NCI-H2196 treated with DMSO at 0.1 percent for 48 hours (cell line): ENCODE results near the gene MSRB3.
"Not testable (repeated sequence)": the region's sequence is repeated elsewhere in the genome, so short reads cannot be mapped to it uniquely, and the experiment has no call there.

Source experiments
- DNase-seq: peaks from one replicate; lab custom pipeline; 2025; ENCODE audit not compliant: unreplicated experiment; lab: John Stamatoyannopoulos, UW

The MSRB3 gene

GRCh38 chr12:65278576-65279368 is at the start of gene MSRB3:
Gene MSRB3, plus strand, starts transcription at chr12:65278683. Its CDS starts 29,897 bp downstream, at chr12:65308580.
- DNase-seq, result no peak

GRCh38 chr12:65229441-65229840 is 49.0 kb upstream of the MSRB3 start:
- DNase-seq, result no peak

- DNase-seq, result no peak
These were observed 45.9 kb upstream of the MSRB3 start for GRCh38 chr12:65232476-65233077.

DNA sequence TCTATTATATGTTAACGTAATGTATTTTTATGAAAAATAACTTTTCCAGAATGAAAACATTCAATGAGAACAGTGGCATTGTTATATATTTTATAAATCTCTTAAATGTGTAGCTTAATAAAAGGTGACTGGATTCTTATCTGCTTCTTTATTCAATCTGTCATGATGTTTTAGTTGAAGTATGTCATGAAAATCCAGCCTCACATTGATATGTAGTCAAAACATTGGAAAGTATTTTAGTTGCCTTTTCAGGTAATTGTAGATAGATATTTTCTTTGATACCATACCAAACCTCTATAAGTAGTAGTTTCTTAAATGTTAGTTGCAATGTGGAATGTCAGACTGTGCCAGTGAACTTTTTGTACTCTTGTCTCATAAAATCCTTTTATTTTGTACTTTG is 41.3 kb upstream of the MSRB3 start:
- no peak for DNase-seq

GRCh38 chr12:65238609-65239008 is 39.9 kb upstream of the MSRB3 start:
- no peak for DNase-seq

GRCh38 chr12:65248656-65249633 is 29.5 kb upstream of the MSRB3 start:
- no peak for DNase-seq

- DNase-seq, result no peak
These were observed 26.0 kb upstream of the MSRB3 start for GRCh38 chr12:65252515-65252914.

GRCh38 chr12:65257986-65258385 is 20.5 kb upstream of the MSRB3 start:
- no peak for DNase-seq

DNA sequence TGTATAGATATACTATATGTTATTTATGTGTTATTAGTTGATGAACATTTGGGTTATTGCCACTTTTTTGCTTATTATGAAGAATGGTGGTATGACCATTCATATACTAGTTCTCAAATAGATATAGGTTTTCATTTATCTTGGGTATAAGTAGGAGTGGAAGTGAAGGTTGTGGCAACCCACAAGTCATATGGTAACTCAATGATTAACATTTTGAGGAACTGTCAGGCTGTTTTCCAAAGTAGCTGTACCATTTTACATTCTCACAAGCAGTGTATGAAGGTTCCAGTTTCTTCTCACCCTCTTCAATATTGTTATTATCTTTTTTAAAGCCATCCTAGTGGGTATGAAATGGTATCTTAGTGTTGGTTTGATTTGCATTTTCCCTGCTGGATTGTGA is 19.0 kb upstream of the MSRB3 start:
- DNase-seq, result no peak

DNA sequence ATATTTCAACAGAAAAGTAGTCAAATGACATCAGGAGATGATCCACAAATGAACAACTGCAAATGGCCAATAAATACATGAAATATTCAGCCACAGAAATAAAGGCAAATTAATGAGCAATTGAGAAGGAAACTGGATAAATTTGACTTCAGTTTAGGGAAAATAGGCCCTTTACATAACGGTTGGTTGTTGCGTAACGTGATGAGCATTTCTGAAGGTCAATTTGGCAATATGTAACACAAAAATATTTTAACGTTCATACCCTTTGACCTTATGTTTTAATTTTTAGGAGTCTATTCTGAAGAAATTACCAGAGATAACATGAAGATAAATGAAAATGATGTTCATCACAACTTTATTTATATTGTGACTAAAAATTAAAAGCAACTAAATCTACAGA is 14.7 kb upstream of the MSRB3 start:
- no peak for DNase-seq

DNA sequence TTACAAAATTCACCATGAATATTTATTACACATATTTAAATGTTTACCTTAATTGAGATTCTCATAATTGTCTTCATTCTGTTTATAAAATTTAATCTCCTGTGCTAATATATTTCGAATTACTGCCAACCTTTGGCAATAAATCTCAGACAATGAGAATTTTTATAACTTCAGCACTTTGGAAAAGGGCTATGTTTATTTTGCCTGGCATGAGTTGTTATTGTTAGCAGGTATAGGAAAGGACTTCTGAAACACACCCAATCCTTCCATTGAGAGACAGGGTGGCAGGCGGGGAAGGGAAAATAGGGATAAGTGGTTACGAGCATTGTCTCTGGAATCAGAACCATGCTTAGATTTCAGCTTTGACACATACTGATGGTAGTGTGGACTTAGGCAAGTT is 12.1 kb upstream of the MSRB3 start:
- DNase-seq, result no peak

GRCh38 chr12:65269603-65270002 is 8.9 kb upstream of the MSRB3 start:
- no peak for DNase-seq

- no peak for DNase-seq
These were observed 3.7 kb upstream of the MSRB3 start for GRCh38 chr12:65274602-65275272.

DNA sequence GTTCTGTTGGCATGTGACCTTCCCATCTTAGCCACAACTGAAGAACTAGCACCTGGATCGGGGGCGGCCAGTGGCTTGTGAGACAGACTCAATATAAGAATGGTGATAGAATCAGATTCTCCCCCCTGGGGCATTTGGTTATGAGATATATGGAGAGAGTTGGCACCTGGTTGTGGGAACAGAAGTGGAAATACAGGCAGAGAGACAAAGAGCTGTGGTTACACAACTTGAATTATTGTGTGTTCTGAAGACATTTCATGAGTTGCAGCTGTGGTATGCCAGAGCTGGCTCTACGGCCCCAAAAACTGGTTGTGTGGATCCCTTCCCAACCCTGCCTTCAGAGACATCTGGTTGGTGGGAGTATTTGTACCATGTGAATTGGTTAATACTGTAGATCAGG is 2.9 kb upstream of the MSRB3 start:
- no peak for DNase-seq

GRCh38 chr12:65276916-65277530 is 1.5 kb upstream of the MSRB3 start:
- no peak for DNase-seq

GRCh38 chr12:65277994-65278575 is 398 bp upstream of the MSRB3 start:
- no peak for DNase-seq

DNA sequence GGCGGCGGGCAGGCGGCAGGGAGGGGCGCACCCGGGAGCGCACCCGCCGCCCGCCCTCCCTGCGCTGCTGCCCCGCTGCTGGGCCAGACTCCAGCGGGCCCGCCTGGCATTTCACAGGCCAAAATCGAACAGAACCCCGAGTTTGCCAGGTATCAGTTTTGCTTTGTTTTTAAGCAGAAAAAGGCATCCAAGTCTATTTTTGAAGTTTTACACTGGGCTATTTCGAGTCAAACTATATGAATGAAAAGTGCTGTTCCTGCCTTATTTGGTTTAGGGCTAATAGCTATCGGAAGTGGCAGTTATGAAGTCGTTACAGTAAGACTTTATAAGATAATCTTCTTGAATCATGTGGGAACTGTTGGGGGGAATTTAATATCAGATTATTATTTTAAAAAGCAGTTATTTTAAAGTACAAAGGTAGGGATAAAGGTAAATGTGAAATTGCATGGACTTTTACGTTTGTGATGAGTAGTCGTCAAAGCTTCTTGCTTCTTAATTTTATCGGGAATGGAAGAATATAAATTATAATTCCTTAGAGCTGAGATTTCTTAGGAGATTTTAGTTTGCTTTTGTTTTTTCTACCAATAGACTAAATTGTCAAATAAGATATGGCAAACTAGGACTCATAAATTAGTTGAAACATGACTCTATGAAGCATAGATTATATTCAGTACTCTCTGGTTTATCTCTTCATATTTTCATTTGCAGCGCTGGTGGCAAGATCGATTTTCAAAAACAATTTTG is 1.1 kb downstream of the MSRB3 start:
- DNase-seq, result no peak

- DNase-seq, result no peak
These were observed 1.8 kb downstream of the MSRB3 start for GRCh38 chr12:65280306-65280705.

GRCh38 chr12:65282840-65283239 is 4.4 kb downstream of the MSRB3 start:
- no peak for DNase-seq

DNA sequence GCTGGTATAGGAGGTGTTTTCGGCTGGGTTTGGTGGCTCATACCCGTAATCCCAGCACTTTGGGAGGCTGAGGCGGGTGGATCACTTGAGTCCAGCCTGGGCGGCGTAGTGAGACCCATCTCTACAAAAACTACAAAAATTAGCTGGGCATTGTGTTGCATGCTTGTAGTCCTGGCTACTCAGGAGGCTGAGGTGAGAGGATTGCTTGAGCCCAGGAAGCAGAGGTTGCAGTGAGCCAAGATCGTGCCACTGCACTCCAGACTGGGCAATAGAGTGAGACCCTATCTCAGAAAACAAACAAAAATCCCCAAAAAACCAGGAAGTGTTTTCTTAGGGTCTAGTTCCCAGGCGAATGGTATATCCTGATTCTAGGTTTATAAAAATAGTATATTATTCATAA is 7.0 kb downstream of the MSRB3 start:
- not testable (repeated sequence) for DNase-seq
